Naive B cell (primary cell): ENCODE measurements around the gene LRMDA. TPM values are rescaled to one million over a fixed set of nuclear protein-coding genes. Genes with fewer than 3 reads are reported as not detected.

Source experiments
- ATAC-seq, 2 donors: fragments of 150-1000 bp; cut with Tn5 transposase; 2 replicates each; pipeline ENCODE4 v1.10.0; 2021; ENCODE audit warnings: low read depth in 2 of 2, mild to moderate bottlenecking in 2 of 2, moderate library complexity in 2 of 2
- DNase-seq: peaks from one replicate; pipeline ENCODE4 v3.0.0; 2022
- H3K27ac Mint-ChIP-seq, 6 donors: one replicate each; pipeline ENCODE4 v1.8.0; 2020 to 2022; ENCODE audit warnings: mild to moderate bottlenecking in 6 of 6, mixed read lengths in 6 of 6, moderate library complexity in 5 of 6, inconsistent platforms in 2 of 6
- H3K27me3 Mint-ChIP-seq, 3 donors: one replicate each; pipeline ENCODE4 v1.8.0; 2021 to 2022; ENCODE audit warnings: mixed read lengths in 3 of 3, mild to moderate bottlenecking in 1 of 3
- H3K36me3 Mint-ChIP-seq, 2 donors: one replicate each; pipeline ENCODE4 v1.8.0; 2020 to 2022; ENCODE audit warnings: mixed read lengths in 2 of 2, inconsistent platforms in 1 of 2, mild to moderate bottlenecking in 1 of 2
- H3K4me1 Mint-ChIP-seq, 3 donors: one replicate each; pipeline ENCODE4 v1.8.0; 2020 to 2022; ENCODE audit warnings: mixed read lengths in 3 of 3, inconsistent platforms in 1 of 3, mild to moderate bottlenecking in 1 of 3, moderate library complexity in 1 of 3
- H3K4me3 Mint-ChIP-seq, 8 donors: one replicate each; pipeline ENCODE4 v1.8.0; 2020 to 2022; ENCODE audit warnings: mild to moderate bottlenecking in 8 of 8, mixed read lengths in 8 of 8, moderate library complexity in 8 of 8, inconsistent platforms in 2 of 8
- H3K9me3 Mint-ChIP-seq, 7 donors: one replicate each; pipeline ENCODE4 v1.8.0; 2020 to 2022; ENCODE audit warnings: mixed read lengths in 7 of 7, mild to moderate bottlenecking in 5 of 7, inconsistent platforms in 2 of 7, moderate library complexity in 1 of 7
- polyA plus RNA-seq, 6 donors: library from polyadenylated mRNA; unstranded; fragments of 300-500 nt; fragmentation: Illumina TruSeq; gene quantifications; one replicate each; pipeline ENCODE4 v1.2.3, GENCODE V29; 2021; ENCODE audit warnings: low read depth in 6 of 6

Gene LRMDA
- polyA plus RNA-seq, 6 donors from 2014 or later: 2.1 TPM; not detected in 5

DNA sequence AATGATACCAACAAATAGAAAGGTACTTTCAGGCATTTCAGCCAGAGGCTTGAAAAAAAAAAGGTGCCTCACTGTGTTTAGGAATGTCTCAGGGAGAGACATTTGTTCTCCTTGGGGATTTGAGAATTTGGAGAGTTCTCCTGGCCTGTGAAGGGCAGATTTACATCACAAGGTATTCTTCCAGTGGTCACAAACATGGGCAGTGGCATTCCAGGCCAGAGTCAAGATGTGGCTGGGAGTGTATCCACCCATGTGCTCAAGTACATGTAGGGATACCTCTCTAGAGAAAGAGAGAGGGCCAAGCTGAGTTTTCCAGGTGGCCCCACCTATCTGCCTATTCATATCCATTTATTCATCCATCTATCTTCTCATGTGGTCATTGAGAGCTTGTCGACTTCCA, 253.8 kb downstream of the LRMDA start:
- Mint-ChIP-seq H3K27ac (no peak overlapping the region), H3K36me3 (peaks cover 0 to 7% of the 10 kb centered on the region in 2 donors), H3K9me3 (peaks cover 0 to 14% (median 3%) of the 10 kb centered on the region in 7 donors), H3K4me1 (no peaks in the 10 kb centered on the region), H3K27me3 (no peaks in the 10 kb centered on the region), H3K4me3 (peak overlapping the region in 1 of 8 donors; percentile 23)
- no peak for ATAC-seq
- no peak for DNase-seq

DNA sequence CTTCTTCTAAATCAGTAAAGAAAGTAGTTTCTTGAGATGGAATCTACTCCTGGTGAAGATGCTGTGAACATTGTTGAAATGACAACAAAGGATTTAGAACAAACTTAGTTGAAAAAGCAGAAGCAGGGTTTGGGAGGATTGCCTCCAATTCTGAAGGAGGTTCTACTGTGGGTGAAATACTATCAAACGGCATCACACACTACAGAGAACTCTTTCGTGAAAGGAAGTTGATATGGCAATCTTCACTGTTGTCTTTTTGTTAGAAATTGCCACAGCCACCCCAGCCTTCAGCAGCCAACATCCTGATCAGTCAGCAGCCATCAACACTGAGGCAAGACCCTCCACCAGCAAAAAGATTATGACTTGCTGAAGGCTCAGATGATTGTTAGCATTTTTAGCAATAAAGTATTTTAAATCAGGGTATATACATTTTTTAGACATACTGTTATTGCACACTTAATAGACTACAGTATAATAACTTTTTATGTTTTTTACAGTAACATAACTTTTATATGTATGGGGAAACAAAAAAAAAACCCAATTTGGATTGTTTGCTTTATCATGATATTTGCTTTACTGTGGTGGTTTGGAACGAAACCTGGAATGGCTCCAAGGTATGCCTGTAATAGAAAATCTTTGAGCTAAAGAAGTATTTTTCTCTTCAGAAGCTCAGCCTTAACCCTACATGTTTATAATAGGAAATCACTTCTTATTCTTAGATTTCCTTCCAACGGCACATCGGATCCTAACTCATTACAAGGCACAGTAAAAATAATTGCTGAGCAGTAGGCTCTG, 257.3 kb downstream of the LRMDA start:
- no peak for DNase-seq
- H3K9me3 Mint-ChIP-seq: peaks cover 0 to 14% (median 3%) of the 10 kb centered on the region in 7 donors
- peaks cover 0 to 7% of the 10 kb centered on the region in 2 donors for H3K36me3 Mint-ChIP-seq

GRCh38 chr10:75693489-75693888, 262.1 kb downstream of the LRMDA start:
- H3K27me3 Mint-ChIP-seq: peaks cover 0 to 16% (median 12%) of the 10 kb centered on the region in 3 donors
- H3K27ac Mint-ChIP-seq: no peak overlapping the region
- no peaks in the 10 kb centered on the region for H3K4me1 Mint-ChIP-seq
- H3K36me3 Mint-ChIP-seq: no peaks in the 10 kb centered on the region
- H3K4me3 Mint-ChIP-seq: no peak overlapping the region
- no peak for ATAC-seq
- no peak for DNase-seq
- H3K9me3 Mint-ChIP-seq: peaks cover 0 to 6% (median 2%) of the 10 kb centered on the region in 7 donors

More for the DNA sequence above, 257.3 kb downstream of the LRMDA start:
- Mint-ChIP-seq H3K4me3 (no peak overlapping the region), H3K27ac (no peak overlapping the region), H3K4me1 (no peaks in the 10 kb centered on the region), H3K27me3 (peaks cover 0 to under 1% (median 0%) of the 10 kb centered on the region in 3 donors)
- ATAC-seq: no peak

- Mint-ChIP-seq H3K4me1 (no peaks in the 10 kb centered on the region), H3K27ac (no peak overlapping the region), H3K4me3 (no peak overlapping the region), H3K36me3 (no peaks in the 10 kb centered on the region), H3K9me3 (peaks cover 0 to 6% (median 2%) of the 10 kb centered on the region in 7 donors), H3K27me3 (peaks cover 0 to 16% (median 12%) of the 10 kb centered on the region in 3 donors)
- DNase-seq (no peak), ATAC-seq (no peak)
Measured at GRCh38 chr10:75694269-75694668, 262.8 kb downstream of the LRMDA start.

- no peak overlapping the region for H3K27ac Mint-ChIP-seq
- DNase-seq: no peak
- H3K4me1 Mint-ChIP-seq: no peaks in the 10 kb centered on the region
- ATAC-seq: no peak
- H3K27me3 Mint-ChIP-seq: peaks cover 0 to 16% (median 12%) of the 10 kb centered on the region in 3 donors
- peaks cover 0 to 6% (median 4%) of the 10 kb centered on the region in 7 donors for H3K9me3 Mint-ChIP-seq
- H3K36me3 Mint-ChIP-seq: peaks cover 0 to 4% of the 10 kb centered on the region in 2 donors
- H3K4me3 Mint-ChIP-seq: no peak overlapping the region
Measured at GRCh38 chr10:75694790-75695189, 263.4 kb downstream of the LRMDA start.

DNA sequence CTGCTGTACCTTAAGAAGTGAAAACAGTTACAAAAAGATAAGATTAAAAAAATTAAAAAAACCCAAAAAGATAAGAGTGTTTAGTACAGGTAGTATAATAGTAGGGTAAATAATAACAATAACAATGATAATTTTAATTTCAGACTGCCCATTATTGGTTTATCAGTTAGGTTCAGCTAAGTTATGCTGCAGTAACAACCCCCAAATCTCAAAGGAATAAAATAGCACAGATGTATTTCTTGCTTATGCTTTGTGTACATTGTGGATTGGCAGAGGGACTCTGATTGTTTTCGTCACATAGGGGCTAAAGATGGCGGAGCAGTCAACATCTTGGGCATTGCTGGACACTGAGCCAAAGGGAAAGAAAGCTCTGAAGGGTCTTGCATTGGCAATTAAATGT, 264.6 kb downstream of the LRMDA start:
- ATAC-seq (no peak), DNase-seq (no peak)
- Mint-ChIP-seq H3K36me3 (peaks cover 0 to 4% of the 10 kb centered on the region in 2 donors), H3K4me1 (no peaks in the 10 kb centered on the region), H3K27ac (no peak overlapping the region), H3K9me3 (peaks cover 0 to 6% (median 4%) of the 10 kb centered on the region in 7 donors), H3K27me3 (peaks cover 0 to 16% (median 12%) of the 10 kb centered on the region in 3 donors), H3K4me3 (no peak overlapping the region)

DNA sequence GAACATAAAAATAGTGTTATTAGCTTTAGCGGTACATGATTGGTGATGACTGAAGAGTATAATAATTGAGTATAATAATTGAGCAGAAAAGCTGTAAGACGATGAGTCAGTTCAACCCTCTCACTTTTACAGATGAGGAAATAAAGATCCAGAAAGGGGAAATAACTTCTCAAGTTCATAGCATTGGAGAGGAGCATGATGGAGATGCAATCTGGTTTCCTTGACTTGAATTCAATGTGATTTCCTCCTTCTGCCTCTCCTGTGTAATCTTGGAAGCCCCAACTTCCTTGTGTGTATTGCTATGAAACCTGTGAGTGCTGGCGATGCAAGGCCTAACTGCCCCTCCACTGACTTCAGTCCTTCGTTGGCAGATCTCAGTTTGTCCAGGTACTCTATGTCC, 265.1 kb downstream of the LRMDA start:
- Mint-ChIP-seq H3K4me1 (no peaks in the 10 kb centered on the region), H3K36me3 (peaks cover 0 to 4% of the 10 kb centered on the region in 2 donors), H3K27me3 (peaks cover 0 to 16% (median 12%) of the 10 kb centered on the region in 3 donors), H3K27ac (no peak overlapping the region), H3K9me3 (peaks cover 0 to 6% (median 4%) of the 10 kb centered on the region in 7 donors), H3K4me3 (no peak overlapping the region)
- ATAC-seq: no peak
- no peak for DNase-seq

GRCh38 chr10:75703191-75703854, 271.9 kb downstream of the LRMDA start:
- peaks cover 0 to 4% of the 10 kb centered on the region in 2 donors for H3K36me3 Mint-ChIP-seq
- no peak overlapping the region for H3K4me3 Mint-ChIP-seq
- no peak for ATAC-seq
- H3K4me1 Mint-ChIP-seq: no peaks in the 10 kb centered on the region
- DNase-seq: no peak
- H3K27ac Mint-ChIP-seq: no peak overlapping the region
- peaks cover 0 to 2% (median 0%) of the 10 kb centered on the region in 7 donors for H3K9me3 Mint-ChIP-seq
- peaks cover 11 to 14% (median 13%) of the 10 kb centered on the region in 3 donors for H3K27me3 Mint-ChIP-seq

- Mint-ChIP-seq H3K9me3 (peaks cover 0 to 2% (median 0%) of the 10 kb centered on the region in 7 donors), H3K27ac (no peak overlapping the region), H3K4me3 (no peak overlapping the region), H3K36me3 (no peaks in the 10 kb centered on the region), H3K27me3 (peaks cover 14 to 35% (median 26%) of the 10 kb centered on the region in 3 donors), H3K4me1 (no peaks in the 10 kb centered on the region)
- ATAC-seq (no peak), DNase-seq (no peak)
Measured at GRCh38 chr10:75705426-75705825, 274.0 kb downstream of the LRMDA start.

GRCh38 chr10:75707080-75707840, 275.8 kb downstream of the LRMDA start:
- Mint-ChIP-seq H3K27me3 (peaks cover 18 to 42% (median 26%) of the 10 kb centered on the region in 3 donors), H3K9me3 (peaks cover 0 to 2% (median 0%) of the 10 kb centered on the region in 7 donors), H3K4me1 (peaks cover 0 to 5% (median 2%) of the 10 kb centered on the region in 3 donors), H3K4me3 (no peak overlapping the region), H3K27ac (no peak overlapping the region), H3K36me3 (no peaks in the 10 kb centered on the region)
- ATAC-seq (no peak), DNase-seq (no peak)

DNA sequence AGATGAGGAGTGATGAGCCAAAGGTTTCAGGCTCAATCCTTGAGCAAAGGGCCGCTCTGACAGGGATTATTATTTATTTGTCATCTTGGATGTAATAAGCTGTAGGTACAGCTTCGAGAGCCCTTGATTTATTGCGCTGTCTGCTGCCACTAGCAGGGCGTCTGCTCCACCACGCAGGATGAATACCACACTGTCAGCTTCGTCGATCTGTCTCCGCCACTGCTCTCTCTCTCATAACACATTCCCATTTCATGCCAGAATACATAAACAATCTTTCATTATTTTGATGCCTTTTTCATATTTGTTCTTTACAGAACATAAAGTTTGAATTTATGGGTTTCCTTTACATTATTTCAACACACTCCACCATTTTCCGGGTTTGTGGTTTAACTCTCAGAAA, 276.6 kb downstream of the LRMDA start:
- ATAC-seq: no peak
- Mint-ChIP-seq H3K27me3 (peaks cover 22 to 50% (median 26%) of the 10 kb centered on the region in 3 donors), H3K4me3 (no peak overlapping the region), H3K9me3 (peaks cover 0 to 2% (median 0%) of the 10 kb centered on the region in 7 donors), H3K36me3 (no peaks in the 10 kb centered on the region), H3K4me1 (peaks cover 0 to 6% (median 5%) of the 10 kb centered on the region in 3 donors), H3K27ac (peak overlapping the region in 1 of 6 donors; percentile 38)
- no peak for DNase-seq

GRCh38 chr10:75709245-75709644, 277.8 kb downstream of the LRMDA start:
- Mint-ChIP-seq H3K4me3 (no peak overlapping the region), H3K36me3 (no peaks in the 10 kb centered on the region), H3K4me1 (peaks cover 0 to 6% (median 5%) of the 10 kb centered on the region in 3 donors), H3K27me3 (peaks cover 27 to 52% (median 27%) of the 10 kb centered on the region in 3 donors), H3K9me3 (peaks cover 0 to 2% (median 0%) of the 10 kb centered on the region in 7 donors), H3K27ac (no peak overlapping the region)
- no peak for ATAC-seq
- DNase-seq: no peak

DNA sequence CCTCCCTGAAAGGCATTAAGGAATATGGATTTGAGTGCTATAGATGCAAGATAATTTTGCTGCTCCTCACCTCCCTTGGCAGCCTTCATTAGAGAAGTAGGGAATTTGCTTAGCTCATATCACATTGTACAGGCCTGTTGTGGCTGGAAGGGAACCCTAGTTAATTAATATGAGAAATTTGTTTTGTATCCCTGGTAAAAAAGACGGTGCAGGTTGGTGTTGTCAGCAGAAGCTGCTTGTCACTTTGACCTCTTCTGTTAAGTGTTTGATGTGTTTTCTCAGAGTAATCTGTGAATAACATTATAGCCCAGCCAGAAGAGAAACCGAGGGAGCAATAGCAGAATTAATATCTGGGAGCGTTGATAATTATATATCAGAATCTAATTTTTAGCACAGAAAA, 278.4 kb downstream of the LRMDA start:
- ATAC-seq (no peak), DNase-seq (no peak)
- Mint-ChIP-seq H3K27ac (no peak overlapping the region), H3K27me3 (peaks cover 27 to 57% (median 27%) of the 10 kb centered on the region in 3 donors), H3K9me3 (peaks cover 0 to 2% (median 0%) of the 10 kb centered on the region in 7 donors), H3K4me3 (no peak overlapping the region), H3K36me3 (no peaks in the 10 kb centered on the region), H3K4me1 (peaks cover 0 to 6% (median 5%) of the 10 kb centered on the region in 3 donors)
